Osteocyte (in vitro differentiated cells): ENCODE results near the gene CACNA2D2. TPM values are rescaled to one million over a fixed set of nuclear protein-coding genes. Genes with fewer than 3 reads are reported as not detected.

Experiments
- DNase-seq: peaks from one replicate; pipeline ENCODE4 v3.0.0; 2021; ENCODE audit warnings: mixed read lengths; ENCODE audit not compliant: unreplicated experiment; ENCODE audit errors: extremely low spot score
- H3K27ac Mint-ChIP-seq: one replicate; pipeline ENCODE4 v1.8.0; 2021; ENCODE audit warnings: mild to moderate bottlenecking, mixed read lengths; ENCODE audit not compliant: unreplicated experiment
- H3K27me3 Mint-ChIP-seq: one replicate; pipeline ENCODE4 v1.8.0; 2021; ENCODE audit warnings: mixed read lengths; ENCODE audit not compliant: unreplicated experiment
- H3K36me3 Mint-ChIP-seq: one replicate; pipeline ENCODE4 v1.8.0; 2021; ENCODE audit warnings: mixed read lengths; ENCODE audit not compliant: unreplicated experiment
- H3K4me1 Mint-ChIP-seq: one replicate; pipeline ENCODE4 v1.8.0; 2021; ENCODE audit warnings: mixed read lengths; ENCODE audit not compliant: unreplicated experiment
- H3K4me3 Mint-ChIP-seq: one replicate; pipeline ENCODE4 v1.8.0; 2021; ENCODE audit warnings: mild to moderate bottlenecking, moderate library complexity, mixed read lengths; ENCODE audit not compliant: unreplicated experiment
- H3K9me3 Mint-ChIP-seq: one replicate; pipeline ENCODE4 v1.8.0; 2021; ENCODE audit warnings: mixed read lengths; ENCODE audit not compliant: unreplicated experiment
- CTCF ChIP-seq: fragments of 200-600 bp; sonication (generic); IDR thresholded peaks from 2 replicates; pipeline ENCODE4 v1.5.0; 2021; ENCODE audit warnings: antibody characterized with exemption, mild to moderate bottlenecking, moderate library complexity
- total RNA-seq: library from RNA; stranded (reverse); gene quantifications from 2 replicates; pipeline ENCODE4 v1.2.1, GENCODE V29; 2021

CACNA2D2 gene
- total RNA-seq, 1 donor from 2014 or later = 0.27 TPM

- Mint-ChIP-seq H3K4me1 (no peaks in the 10 kb centered on the region), H3K36me3 (no peaks in the 10 kb centered on the region), H3K4me3 (no peak overlapping the region), H3K27me3 (peaks cover 2% of the 10 kb centered on the region), H3K27ac (no peak overlapping the region), H3K9me3 (no peaks in the 10 kb centered on the region)
- no peak for DNase-seq
- TF ChIP-seq CTCF = no peak
Measured at GRCh38 chr3:50388720-50389413, 114.6 kb downstream of the CACNA2D2 start.

GRCh38 chr3:50388016-50388719 is 115.3 kb downstream of the CACNA2D2 start:
- no peaks in the 10 kb centered on the region for H3K36me3 Mint-ChIP-seq
- no peak for DNase-seq
- no peaks in the 10 kb centered on the region for H3K9me3 Mint-ChIP-seq
- H3K27ac Mint-ChIP-seq = no peak overlapping the region
- no peak overlapping the region for H3K4me3 Mint-ChIP-seq
- peaks cover 2% of the 10 kb centered on the region for H3K27me3 Mint-ChIP-seq
- TF ChIP-seq CTCF = peak; percentile 50
- no peaks in the 10 kb centered on the region for H3K4me1 Mint-ChIP-seq

GRCh38 chr3:50385754-50386153 is 117.7 kb downstream of the CACNA2D2 start:
- H3K27ac Mint-ChIP-seq = no peak overlapping the region
- DNase-seq = no peak
- no peaks in the 10 kb centered on the region for H3K36me3 Mint-ChIP-seq
- no peak for TF ChIP-seq CTCF
- H3K4me3 Mint-ChIP-seq = no peak overlapping the region
- peaks cover 4% of the 10 kb centered on the region for H3K4me1 Mint-ChIP-seq
- H3K27me3 Mint-ChIP-seq = peaks cover 9% of the 10 kb centered on the region
- H3K9me3 Mint-ChIP-seq = no peaks in the 10 kb centered on the region

- no peak for DNase-seq
- TF ChIP-seq CTCF = no peak
- H3K4me1 Mint-ChIP-seq = peaks cover 4% of the 10 kb centered on the region
- no peaks in the 10 kb centered on the region for H3K36me3 Mint-ChIP-seq
- H3K4me3 Mint-ChIP-seq = no peak overlapping the region
- peaks cover 9% of the 10 kb centered on the region for H3K27me3 Mint-ChIP-seq
- H3K27ac Mint-ChIP-seq = no peak overlapping the region
- H3K9me3 Mint-ChIP-seq = no peaks in the 10 kb centered on the region
Measured at GRCh38 chr3:50383750-50384149, 119.7 kb downstream of the CACNA2D2 start.

GRCh38 chr3:50382722-50383121 is 120.7 kb downstream of the CACNA2D2 start:
- Mint-ChIP-seq H3K27me3 (peaks cover 9% of the 10 kb centered on the region), H3K4me1 (peaks cover 4% of the 10 kb centered on the region)

More at GRCh38 chr3:50382722-50383121, 120.7 kb downstream of the CACNA2D2 start:
- TF ChIP-seq CTCF = no peak
- H3K9me3 Mint-ChIP-seq = no peaks in the 10 kb centered on the region
- H3K4me3 Mint-ChIP-seq = no peak overlapping the region
- no peak overlapping the region for H3K27ac Mint-ChIP-seq
- H3K36me3 Mint-ChIP-seq = no peaks in the 10 kb centered on the region
- DNase-seq = no peak
